GM23338 (cell line): ENCODE measurements around the gene CDH4.

Experiments
- EZH2phosphoT487 ChIP-seq: fragments of 200-600 bp; sonication (generic); IDR thresholded peaks from one replicate; pipeline ENCODE4 v1.8.1; 2018; ENCODE audit warnings: antibody characterized with exemption; ENCODE audit not compliant: unreplicated experiment
- TF ChIP-seq, protein P1 (sequence below), 2 experiments: fragments of 200-600 bp in 1 of 2; sonication (generic) in 1 of 2; conservative IDR thresholded peaks; 2 replicates each; pipeline versions ENCODE4 v1.5.1 to v1.6.1; 2016 to 2017; ENCODE audit warnings: antibody characterized with exemption in 2 of 2, low read depth in 2 of 2, mild to moderate bottlenecking in 2 of 2, moderate library complexity in 1 of 2

DNA sequence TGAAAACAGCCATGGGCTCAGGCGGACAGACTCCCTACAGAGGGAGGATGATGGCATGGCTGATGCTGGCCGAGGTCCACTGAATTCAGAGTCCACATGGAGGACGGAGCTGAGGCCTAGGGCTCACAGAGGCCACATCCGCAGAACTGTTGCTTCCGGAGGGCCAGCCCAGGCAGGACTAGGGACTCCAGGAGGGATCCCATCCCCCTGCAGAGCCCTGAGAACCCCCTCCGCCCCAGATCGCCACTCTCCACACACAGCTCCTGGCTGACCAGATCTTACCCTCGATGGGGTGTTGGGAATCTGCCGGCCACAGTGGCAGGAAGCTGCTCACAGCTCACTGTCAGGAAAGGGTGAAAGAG is 414.4 kb downstream of the CDH4 start:
- TF ChIP-seq, protein P1, sequence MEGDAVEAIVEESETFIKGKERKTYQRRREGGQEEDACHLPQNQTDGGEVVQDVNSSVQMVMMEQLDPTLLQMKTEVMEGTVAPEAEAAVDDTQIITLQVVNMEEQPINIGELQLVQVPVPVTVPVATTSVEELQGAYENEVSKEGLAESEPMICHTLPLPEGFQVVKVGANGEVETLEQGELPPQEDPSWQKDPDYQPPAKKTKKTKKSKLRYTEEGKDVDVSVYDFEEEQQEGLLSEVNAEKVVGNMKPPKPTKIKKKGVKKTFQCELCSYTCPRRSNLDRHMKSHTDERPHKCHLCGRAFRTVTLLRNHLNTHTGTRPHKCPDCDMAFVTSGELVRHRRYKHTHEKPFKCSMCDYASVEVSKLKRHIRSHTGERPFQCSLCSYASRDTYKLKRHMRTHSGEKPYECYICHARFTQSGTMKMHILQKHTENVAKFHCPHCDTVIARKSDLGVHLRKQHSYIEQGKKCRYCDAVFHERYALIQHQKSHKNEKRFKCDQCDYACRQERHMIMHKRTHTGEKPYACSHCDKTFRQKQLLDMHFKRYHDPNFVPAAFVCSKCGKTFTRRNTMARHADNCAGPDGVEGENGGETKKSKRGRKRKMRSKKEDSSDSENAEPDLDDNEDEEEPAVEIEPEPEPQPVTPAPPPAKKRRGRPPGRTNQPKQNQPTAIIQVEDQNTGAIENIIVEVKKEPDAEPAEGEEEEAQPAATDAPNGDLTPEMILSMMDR (conservative IDR thresholded peaks at IDR 0.05; ENCODE audit: low read depth in 2 of 2), result no peak
- TF ChIP-seq EZH2phosphoT487, result no peak
